ENCODE measurements around the gene RBMS2.

Gene RBMS2

GRCh38 chr12:56590237-56590830 lies 68.7 kb downstream of the RBMS2 start:
- Histone ChIP-seq H3K9ac (ENCODE audit: low read depth, low read length) (no peak overlapping the region), H3K27me3 (ENCODE audit: insufficient read depth, low read length) (no peaks in the 10 kb centered on the region), H3K4me3 (ENCODE audit: low read length) (no peak overlapping the region), H3K9me3 (ENCODE audit: insufficient read depth, low read depth, low read length) (no peaks in the 10 kb centered on the region), H3K27ac (ENCODE audit: low read length) (no peak overlapping the region), H3K36me3 (ENCODE audit: insufficient read depth, low read depth, low read length) (peaks cover 14% of the 10 kb centered on the region; the same call in 1 of the 2 replicates), H3K4me1 (ENCODE audit: insufficient read depth, low read length) (peaks cover 12% of the 10 kb centered on the region)

- no peak overlapping the region for H3K27ac ChIP-seq (ENCODE audit: low read length)
- peaks cover 12% of the 10 kb centered on the region for H3K4me1 ChIP-seq (ENCODE audit: insufficient read depth, low read length)
- H3K4me3 ChIP-seq (ENCODE audit: low read length): no peak overlapping the region
- H3K9me3 ChIP-seq (ENCODE audit: insufficient read depth, low read depth, low read length): no peaks in the 10 kb centered on the region
- no peak overlapping the region for H3K9ac ChIP-seq (ENCODE audit: low read depth, low read length)
- H3K36me3 ChIP-seq (ENCODE audit: insufficient read depth, low read depth, low read length): peaks cover 20% of the 10 kb centered on the region
- H3K27me3 ChIP-seq (ENCODE audit: insufficient read depth, low read length): no peaks in the 10 kb centered on the region
Observed at GRCh38 chr12:56591126-56591525, 69.5 kb downstream of the RBMS2 start.

GRCh38 chr12:56591961-56592360 lies 70.3 kb downstream of the RBMS2 start:
- peaks cover 12% of the 10 kb centered on the region for H3K4me1 ChIP-seq (ENCODE audit: insufficient read depth, low read length)
- no peak overlapping the region for H3K9ac ChIP-seq (ENCODE audit: low read depth, low read length)
- H3K27ac ChIP-seq (ENCODE audit: low read length): no peak overlapping the region
- peaks cover 22% of the 10 kb centered on the region for H3K36me3 ChIP-seq (ENCODE audit: insufficient read depth, low read depth, low read length)
- H3K27me3 ChIP-seq (ENCODE audit: insufficient read depth, low read length): no peaks in the 10 kb centered on the region
- H3K9me3 ChIP-seq (ENCODE audit: insufficient read depth, low read depth, low read length): no peaks in the 10 kb centered on the region
- H3K4me3 ChIP-seq (ENCODE audit: low read length): no peak overlapping the region

GRCh38 chr12:56593909-56594621 lies 72.4 kb downstream of the RBMS2 start:
- Histone ChIP-seq H3K9ac (ENCODE audit: low read depth, low read length) (no peak overlapping the region), H3K4me1 (ENCODE audit: insufficient read depth, low read length) (peaks cover 5% of the 10 kb centered on the region), H3K9me3 (ENCODE audit: insufficient read depth, low read depth, low read length) (no peaks in the 10 kb centered on the region), H3K36me3 (ENCODE audit: insufficient read depth, low read depth, low read length) (peaks cover 32% of the 10 kb centered on the region), H3K27ac (ENCODE audit: low read length) (no peak overlapping the region), H3K4me3 (ENCODE audit: low read length) (no peak overlapping the region), H3K27me3 (ENCODE audit: insufficient read depth, low read length) (no peaks in the 10 kb centered on the region)

GRCh38 chr12:56596815-56597214 lies 75.2 kb downstream of the RBMS2 start:
- H3K36me3 ChIP-seq (ENCODE audit: insufficient read depth, low read depth, low read length): peaks cover 55% of the 10 kb centered on the region
- H3K4me1 ChIP-seq (ENCODE audit: insufficient read depth, low read length): peaks cover 2% of the 10 kb centered on the region; the same call in 1 of the 2 replicates
- H3K4me3 ChIP-seq (ENCODE audit: low read length): no peak overlapping the region
- no peak overlapping the region for H3K27ac ChIP-seq (ENCODE audit: low read length)
- no peak overlapping the region for H3K9ac ChIP-seq (ENCODE audit: low read depth, low read length)
- H3K9me3 ChIP-seq (ENCODE audit: insufficient read depth, low read depth, low read length): no peaks in the 10 kb centered on the region
- H3K27me3 ChIP-seq (ENCODE audit: insufficient read depth, low read length): no peaks in the 10 kb centered on the region

- Histone ChIP-seq H3K36me3 (ENCODE audit: insufficient read depth, low read depth, low read length) (peaks cover 78% of the 10 kb centered on the region), H3K4me3 (ENCODE audit: low read length) (no peak overlapping the region), H3K27me3 (ENCODE audit: insufficient read depth, low read length) (no peaks in the 10 kb centered on the region), H3K9me3 (ENCODE audit: insufficient read depth, low read depth, low read length) (no peaks in the 10 kb centered on the region), H3K4me1 (ENCODE audit: insufficient read depth, low read length) (peaks cover 2% of the 10 kb centered on the region; the same call in 1 of the 2 replicates), H3K9ac (ENCODE audit: low read depth, low read length) (no peak overlapping the region), H3K27ac (ENCODE audit: low read length) (no peak overlapping the region)
Observed at GRCh38 chr12:56599041-56599440, 77.4 kb downstream of the RBMS2 start.

GRCh38 chr12:56599797-56600196 lies 78.2 kb downstream of the RBMS2 start:
- Histone ChIP-seq H3K9ac (ENCODE audit: low read depth, low read length) (no peak overlapping the region), H3K27me3 (ENCODE audit: insufficient read depth, low read length) (no peaks in the 10 kb centered on the region), H3K4me3 (ENCODE audit: low read length) (no peak overlapping the region), H3K27ac (ENCODE audit: low read length) (no peak overlapping the region), H3K9me3 (ENCODE audit: insufficient read depth, low read depth, low read length) (no peaks in the 10 kb centered on the region), H3K36me3 (ENCODE audit: insufficient read depth, low read depth, low read length) (peaks cover 85% of the 10 kb centered on the region), H3K4me1 (ENCODE audit: insufficient read depth, low read length) (no peaks in the 10 kb centered on the region)

GRCh38 chr12:56600753-56601152 lies 79.1 kb downstream of the RBMS2 start:
- H3K27ac ChIP-seq (ENCODE audit: low read length): no peak overlapping the region
- H3K9ac ChIP-seq (ENCODE audit: low read depth, low read length): no peak overlapping the region
- peaks cover 92% of the 10 kb centered on the region for H3K36me3 ChIP-seq (ENCODE audit: insufficient read depth, low read depth, low read length)
- H3K9me3 ChIP-seq (ENCODE audit: insufficient read depth, low read depth, low read length): no peaks in the 10 kb centered on the region
- H3K4me1 ChIP-seq (ENCODE audit: insufficient read depth, low read length): no peaks in the 10 kb centered on the region
- H3K27me3 ChIP-seq (ENCODE audit: insufficient read depth, low read length): no peaks in the 10 kb centered on the region
- no peak overlapping the region for H3K4me3 ChIP-seq (ENCODE audit: low read length)

GRCh38 chr12:56601503-56601902 lies 79.9 kb downstream of the RBMS2 start:
- Histone ChIP-seq H3K36me3 (ENCODE audit: insufficient read depth, low read depth, low read length) (peaks cover 94% of the 10 kb centered on the region), H3K4me1 (ENCODE audit: insufficient read depth, low read length) (no peaks in the 10 kb centered on the region), H3K27ac (ENCODE audit: low read length) (no peak overlapping the region), H3K9me3 (ENCODE audit: insufficient read depth, low read depth, low read length) (no peaks in the 10 kb centered on the region), H3K4me3 (ENCODE audit: low read length) (no peak overlapping the region), H3K9ac (ENCODE audit: low read depth, low read length) (no peak overlapping the region), H3K27me3 (ENCODE audit: insufficient read depth, low read length) (no peaks in the 10 kb centered on the region)

GRCh38 chr12:56602239-56602638 lies 80.6 kb downstream of the RBMS2 start:
- no peak overlapping the region for H3K9ac ChIP-seq (ENCODE audit: low read depth, low read length)
- no peaks in the 10 kb centered on the region for H3K9me3 ChIP-seq (ENCODE audit: insufficient read depth, low read depth, low read length)
- peaks cover 100% of the 10 kb centered on the region for H3K36me3 ChIP-seq (ENCODE audit: insufficient read depth, low read depth, low read length)
- no peak overlapping the region for H3K4me3 ChIP-seq (ENCODE audit: low read length)
- no peaks in the 10 kb centered on the region for H3K4me1 ChIP-seq (ENCODE audit: insufficient read depth, low read length)
- H3K27ac ChIP-seq (ENCODE audit: low read length): no peak overlapping the region
- H3K27me3 ChIP-seq (ENCODE audit: insufficient read depth, low read length): no peaks in the 10 kb centered on the region

- no peaks in the 10 kb centered on the region for H3K27me3 ChIP-seq (ENCODE audit: insufficient read depth, low read length)
- H3K9me3 ChIP-seq (ENCODE audit: insufficient read depth, low read depth, low read length): no peaks in the 10 kb centered on the region
- H3K27ac ChIP-seq (ENCODE audit: low read length): no peak overlapping the region
- H3K4me1 ChIP-seq (ENCODE audit: insufficient read depth, low read length): no peaks in the 10 kb centered on the region
- peaks cover 94% of the 10 kb centered on the region for H3K36me3 ChIP-seq (ENCODE audit: insufficient read depth, low read depth, low read length)
- no peak overlapping the region for H3K4me3 ChIP-seq (ENCODE audit: low read length)
- H3K9ac ChIP-seq (ENCODE audit: low read depth, low read length): no peak overlapping the region
Observed at GRCh38 chr12:56604355-56604754, 82.7 kb downstream of the RBMS2 start.

GRCh38 chr12:56614627-56615026 lies 93.0 kb downstream of the RBMS2 start:
- H3K9me3 ChIP-seq (ENCODE audit: insufficient read depth, low read depth, low read length): no peaks in the 10 kb centered on the region
- no peaks in the 10 kb centered on the region for H3K27me3 ChIP-seq (ENCODE audit: insufficient read depth, low read length)
- H3K4me1 ChIP-seq (ENCODE audit: insufficient read depth, low read length): no peaks in the 10 kb centered on the region
- no peak overlapping the region for H3K27ac ChIP-seq (ENCODE audit: low read length)
- no peak overlapping the region for H3K9ac ChIP-seq (ENCODE audit: low read depth, low read length)
- H3K4me3 ChIP-seq (ENCODE audit: low read length): no peak overlapping the region
- peaks cover 84% of the 10 kb centered on the region for H3K36me3 ChIP-seq (ENCODE audit: insufficient read depth, low read depth, low read length)

Measured in iPS-20b (cell line).